COLO829 (cell line): ENCODE data around the gene HOXC6.

Experiments
- DNase-seq: peaks from one replicate; pipeline ENCODE4 v3.0.0; 2012; ENCODE audit warnings: low spot score

HOXC6 gene

DNA sequence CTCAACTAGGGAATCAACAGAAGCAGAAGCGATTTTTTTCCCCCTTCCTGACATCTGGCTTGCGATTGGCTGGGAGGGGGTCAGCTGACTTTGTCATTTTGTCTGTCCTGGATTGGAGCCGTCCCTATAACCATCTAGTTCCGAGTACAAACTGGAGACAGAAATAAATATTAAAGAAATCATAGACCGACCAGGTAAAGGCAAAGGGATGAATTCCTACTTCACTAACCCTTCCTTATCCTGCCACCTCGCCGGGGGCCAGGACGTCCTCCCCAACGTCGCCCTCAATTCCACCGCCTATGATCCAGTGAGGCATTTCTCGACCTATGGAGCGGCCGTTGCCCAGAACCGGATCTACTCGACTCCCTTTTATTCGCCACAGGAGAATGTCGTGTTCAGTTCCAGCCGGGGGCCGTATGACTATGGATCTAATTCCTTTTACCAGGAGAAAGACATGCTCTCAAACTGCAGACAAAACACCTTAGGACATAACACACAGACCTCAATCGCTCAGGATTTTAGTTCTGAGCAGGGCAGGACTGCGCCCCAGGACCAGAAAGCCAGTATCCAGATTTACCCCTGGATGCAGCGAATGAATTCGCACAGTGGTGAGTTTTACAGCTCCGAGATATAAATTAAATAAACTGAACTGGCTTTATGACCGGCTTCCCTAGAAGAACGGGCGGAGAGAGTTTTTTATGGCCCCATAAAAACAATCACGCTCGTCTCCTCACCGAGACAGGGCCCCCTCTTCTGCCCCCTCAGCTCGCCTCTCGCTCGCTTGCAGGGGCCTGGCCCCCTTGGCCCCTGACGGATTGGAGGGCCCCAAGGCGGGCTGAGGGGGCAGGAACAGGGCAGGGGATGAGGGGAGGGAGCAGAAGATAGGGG, at the start of gene HOXC6:
Gene HOXC6 (plus strand): TSS at position 127 of the 888 bp plus-strand sequence. CDS start 82 bp downstream, at position 209.
- DNase-seq = no peak

DNA sequence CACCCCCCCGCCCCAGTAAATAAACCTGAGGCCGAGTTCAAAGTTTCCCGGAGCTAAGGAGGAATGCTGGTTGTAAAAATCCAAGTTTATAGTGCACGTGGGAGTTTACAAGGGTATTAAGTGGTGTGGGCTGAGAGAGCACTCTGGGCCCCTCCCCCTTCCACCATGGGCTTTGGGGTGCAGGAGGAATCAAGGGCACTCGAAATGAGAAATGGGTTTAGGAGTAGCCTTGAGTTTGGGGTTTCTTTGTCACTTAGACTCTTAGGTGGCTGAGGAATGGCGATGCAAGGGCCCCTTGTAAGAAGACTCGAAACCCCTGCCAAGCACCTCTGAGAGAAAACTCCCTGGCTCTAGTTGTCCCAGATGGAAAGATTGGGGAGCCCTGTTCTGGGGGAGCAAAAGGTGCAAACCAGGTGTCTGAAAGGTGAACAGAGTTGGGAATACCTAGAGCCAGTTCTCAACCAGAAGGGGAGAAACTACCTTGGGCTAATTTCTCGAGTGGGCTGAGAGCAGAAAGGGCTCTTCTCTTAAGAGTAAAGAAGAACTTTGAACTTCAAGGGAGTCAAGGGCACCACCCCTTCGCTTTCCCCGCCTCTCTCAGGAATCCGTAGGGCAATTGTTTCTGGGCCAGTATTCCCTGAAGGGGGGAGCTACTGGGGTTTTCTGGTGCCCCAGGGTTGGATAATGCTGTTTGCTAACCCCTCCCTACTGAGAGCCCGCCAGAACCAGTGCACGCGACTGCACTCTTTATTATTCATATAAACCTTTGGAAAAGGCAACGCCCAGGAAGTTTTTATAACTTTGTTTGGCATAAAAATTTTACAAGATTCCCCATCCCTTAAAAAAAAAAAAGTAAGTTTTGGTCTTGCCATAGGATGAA, 49.5 kb upstream of the HOXC6 start:
- DNase-seq = no peak

DNA sequence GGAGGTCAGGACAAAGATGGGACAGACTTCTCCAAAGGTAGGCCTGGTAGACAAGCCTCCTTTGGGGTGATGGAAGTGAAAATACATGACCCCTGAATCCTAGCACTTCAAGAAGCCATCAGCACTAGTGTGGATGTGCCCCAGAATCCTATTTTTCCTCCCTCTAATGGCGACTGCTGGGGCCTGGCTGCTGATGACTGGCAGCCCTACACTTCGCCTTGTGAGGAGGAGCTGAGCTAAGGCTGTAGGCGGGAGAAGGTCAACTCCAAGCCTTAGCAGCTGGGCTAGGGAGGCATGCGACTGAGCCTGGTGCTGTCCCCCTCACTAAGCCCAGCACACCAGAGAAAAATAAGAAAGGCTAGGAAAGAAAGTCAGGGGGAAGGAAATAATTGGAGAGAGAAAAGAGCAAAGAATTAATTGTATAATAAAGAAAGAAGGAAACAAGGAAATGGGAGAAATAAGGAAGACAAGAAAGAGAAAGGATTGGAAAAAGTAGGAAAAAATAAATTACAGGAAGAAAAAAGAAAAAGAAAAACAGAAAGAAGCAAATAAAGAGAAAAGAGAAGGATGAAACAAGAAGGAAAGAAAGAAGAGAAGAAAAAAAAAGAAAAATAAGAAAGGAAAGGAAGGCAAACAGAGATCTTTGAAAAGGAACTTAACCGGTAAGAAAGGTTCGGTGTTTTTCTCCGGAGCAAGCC, 48.0 kb upstream of the HOXC6 start:
- DNase-seq = no peak

DNA sequence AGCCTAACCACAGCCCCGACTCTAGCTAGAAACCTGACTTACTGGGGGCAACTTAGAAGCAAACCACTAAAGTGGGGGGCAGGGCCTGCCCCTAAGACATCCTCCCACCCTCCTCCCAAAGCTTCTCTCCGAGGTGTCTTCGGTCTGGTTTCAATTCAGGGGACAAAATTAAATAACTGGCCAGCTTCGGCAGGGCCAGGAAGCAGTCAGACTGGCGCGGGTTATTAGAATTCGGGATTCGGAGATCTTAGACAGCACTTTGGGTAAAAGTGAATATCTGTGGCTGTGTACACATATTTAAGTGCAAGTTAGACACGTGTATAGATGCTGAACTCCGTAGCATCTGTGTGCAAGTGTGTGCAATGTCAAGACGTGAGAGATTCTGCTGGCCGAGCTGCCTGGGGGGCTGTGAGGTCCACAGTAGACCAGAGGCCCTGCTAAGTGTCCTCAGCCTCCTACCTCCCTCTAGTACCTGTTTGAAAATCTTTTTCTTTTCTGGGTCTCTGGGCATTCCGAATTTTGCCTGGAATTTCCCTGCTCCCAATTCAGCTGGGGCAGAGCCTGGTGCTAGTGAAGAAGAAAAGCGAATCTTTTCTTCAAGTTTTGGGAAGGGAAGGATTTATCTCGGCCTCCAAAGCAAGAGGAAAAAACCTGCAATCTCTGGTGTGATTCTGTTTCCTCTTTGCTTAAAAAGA, 47.3 kb upstream of the HOXC6 start:
- DNase-seq = no peak

DNA sequence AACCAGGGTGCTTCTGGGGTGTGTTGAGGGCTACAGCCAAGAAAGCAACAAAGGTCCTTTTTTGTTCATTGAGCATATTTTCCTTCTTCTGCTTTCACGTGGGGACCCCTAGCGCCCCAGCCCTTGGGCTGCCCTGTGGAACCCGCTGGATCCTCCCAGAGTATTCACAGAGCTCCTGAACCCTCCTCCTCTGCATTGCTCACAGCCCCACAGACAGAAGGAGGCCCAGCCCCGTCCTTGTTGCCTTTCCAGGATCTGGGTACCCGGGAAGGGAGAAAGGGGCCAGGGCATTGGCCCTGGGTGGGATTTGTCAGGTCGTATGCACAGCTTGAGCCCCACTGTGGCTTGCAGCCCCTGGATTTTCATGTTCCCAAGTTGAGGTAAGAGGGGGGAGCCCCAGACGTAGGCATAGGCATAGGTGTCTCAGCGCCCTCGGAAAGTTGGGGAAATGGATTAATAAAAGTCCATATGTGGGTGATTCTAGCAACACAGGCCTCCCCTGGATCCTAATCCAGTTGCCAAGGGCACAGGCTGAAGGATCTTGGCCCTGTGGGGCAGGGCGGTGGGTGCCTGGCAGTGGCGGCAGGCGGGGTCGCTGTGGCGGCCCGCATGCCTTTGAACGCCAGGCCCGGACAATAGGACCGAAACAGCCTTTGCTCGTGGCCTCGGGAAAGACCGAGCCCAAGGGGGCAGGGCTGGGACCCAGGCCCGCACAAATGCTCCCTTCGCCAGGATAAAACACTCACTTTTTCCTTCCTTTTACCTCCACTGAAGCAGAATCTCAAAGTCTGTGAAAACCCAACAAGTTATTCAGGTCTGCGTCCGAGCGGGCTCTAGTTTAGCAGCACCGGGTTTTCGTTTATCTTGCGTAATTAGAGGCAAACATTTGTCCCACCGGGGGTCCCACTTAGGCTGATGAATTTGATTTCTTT, 46.3 kb upstream of the HOXC6 start:
- DNase-seq = no peak

DNA sequence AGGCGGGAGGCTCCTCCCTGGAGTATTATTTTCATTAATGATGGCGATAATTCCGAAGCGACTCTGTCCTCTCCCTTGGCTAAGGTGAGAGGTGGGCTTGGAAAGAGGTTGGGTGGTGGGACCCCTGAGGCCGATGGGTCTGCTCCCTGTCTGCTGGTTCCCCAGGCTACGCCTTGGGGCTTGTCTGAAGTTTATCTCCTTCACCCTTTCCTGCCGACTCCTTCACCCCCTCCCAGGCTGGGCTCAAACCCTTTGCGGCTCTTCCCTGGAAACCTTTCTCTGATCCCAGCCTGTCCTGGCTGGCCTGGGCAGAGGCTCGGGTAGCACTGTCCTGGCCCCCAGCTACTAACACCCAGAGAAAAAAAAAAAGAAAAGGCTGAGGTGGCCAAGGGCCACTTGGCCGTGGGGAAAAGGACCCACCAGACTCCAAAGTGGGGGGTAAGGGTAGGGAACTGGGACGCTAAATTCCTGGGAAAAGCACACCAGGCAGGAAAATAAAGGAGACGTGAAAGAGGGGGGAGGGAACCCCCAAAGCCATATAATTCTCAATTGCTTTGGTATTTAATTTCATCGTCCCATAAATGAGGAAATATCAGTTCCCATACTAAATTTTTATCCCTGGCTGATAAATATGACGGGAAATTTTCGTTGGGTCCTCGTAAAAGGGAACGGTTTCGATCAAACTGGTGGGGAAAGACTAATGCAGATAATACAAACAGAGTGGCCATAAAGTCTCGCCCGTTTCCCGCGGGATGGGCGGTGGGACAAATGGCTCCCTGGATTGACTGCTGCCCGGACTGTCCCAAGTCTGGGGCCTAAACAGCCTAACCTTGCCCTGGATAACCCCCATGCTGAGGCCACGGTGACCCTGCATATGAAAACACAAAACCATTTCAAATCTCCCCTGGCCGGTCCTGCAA, 45.3 kb upstream of the HOXC6 start:
- no peak for DNase-seq

DNA sequence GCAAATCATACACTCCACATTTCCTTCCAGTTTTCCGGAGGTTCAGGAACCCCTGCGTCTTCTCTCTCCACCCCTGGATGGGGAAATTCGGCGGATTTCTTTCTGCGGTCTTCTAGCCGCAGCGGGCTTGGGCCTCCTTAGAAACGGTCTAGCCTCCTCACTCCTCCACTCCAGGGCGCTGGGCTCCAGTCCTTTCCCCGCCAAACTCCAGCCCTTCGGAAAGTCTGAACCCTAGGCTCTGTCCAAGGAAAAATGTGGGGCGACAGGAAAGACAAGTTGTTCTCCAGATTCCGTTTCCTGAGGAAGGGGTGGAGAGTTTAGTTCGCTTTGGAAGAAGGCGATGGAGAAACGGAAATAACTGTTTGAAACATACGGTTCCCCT, 44.7 kb upstream of the HOXC6 start:
- DNase-seq = no peak

DNA sequence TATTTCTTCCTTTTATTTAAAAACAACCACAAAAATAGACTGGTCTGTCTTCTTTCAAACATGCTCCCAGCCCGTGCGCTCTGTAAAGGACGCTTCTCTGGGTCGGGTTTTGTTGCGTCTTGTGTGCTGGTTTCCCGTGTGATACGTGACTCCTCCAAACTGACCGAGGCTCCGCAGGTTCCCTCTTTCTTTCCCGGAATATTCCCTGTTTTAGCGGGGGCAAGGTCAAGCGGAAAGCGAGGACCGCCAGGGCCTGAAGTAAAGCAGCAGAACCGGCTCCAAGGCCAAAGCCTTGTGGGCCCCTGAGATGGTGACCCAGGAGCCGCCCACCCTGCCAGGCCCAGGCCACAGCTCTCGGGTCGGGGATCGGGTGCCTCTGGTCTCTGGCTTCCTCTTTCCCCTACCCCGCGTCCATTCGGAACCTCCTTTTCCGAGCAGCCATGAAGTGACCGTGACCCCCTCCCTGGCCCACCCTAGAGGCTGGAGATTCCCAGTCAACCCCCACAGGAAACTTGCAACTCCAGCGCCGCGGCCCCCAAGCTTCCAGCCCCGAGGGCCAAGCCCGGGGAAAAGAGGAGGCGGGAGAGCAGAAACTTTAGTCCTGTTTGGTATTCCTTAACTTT, 44.2 kb upstream of the HOXC6 start:
- no peak for DNase-seq

DNA sequence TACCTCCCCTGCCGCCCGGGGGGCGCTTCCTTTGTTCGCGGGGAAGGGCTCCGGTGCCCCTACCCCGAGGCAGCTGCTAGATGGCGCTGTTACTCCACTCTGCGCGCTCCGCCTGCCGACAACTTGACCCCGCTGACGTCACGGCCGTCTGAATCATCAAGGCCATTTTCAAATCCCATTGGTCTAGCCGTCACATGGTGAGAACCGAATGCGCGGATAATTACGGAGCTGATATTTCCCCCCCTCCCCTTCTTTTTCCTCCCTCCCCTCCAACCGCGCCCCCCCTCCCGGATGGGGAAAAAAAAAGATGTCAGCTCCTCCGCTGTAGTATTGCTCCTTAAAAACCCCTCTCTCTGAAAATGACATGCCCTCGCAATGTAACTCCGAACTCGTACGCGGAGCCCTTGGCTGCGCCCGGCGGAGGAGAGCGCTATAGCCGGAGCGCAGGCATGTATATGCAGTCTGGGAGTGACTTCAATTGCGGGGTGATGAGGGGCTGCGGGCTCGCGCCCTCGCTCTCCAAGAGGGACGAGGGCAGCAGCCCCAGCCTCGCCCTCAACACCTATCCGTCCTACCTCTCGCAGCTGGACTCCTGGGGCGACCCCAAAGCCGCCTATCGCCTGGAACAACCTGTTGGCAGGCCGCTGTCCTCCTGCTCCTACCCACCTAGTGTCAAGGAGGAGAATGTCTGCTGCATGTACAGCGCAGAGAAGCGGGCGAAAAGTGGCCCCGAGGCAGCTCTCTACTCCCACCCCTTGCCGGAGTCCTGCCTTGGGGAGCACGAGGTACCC, 43.1 kb upstream of the HOXC6 start, which contains the start of gene HOXC10:
Gene HOXC10 (plus strand): TSS at position 246 of the 791 bp plus-strand sequence. CDS start 114 bp downstream, at position 360.
- DNase-seq = peak; percentile 93

DNA sequence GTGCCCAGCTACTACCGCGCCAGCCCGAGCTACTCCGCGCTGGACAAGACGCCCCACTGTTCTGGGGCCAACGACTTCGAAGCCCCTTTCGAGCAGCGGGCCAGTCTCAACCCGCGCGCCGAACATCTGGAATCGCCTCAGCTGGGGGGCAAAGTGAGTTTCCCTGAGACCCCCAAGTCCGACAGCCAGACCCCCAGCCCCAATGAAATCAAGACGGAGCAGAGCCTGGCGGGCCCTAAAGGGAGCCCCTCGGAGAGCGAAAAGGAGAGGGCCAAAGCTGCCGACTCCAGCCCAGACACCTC, 42.6 kb upstream of the HOXC6 start:
- no peak for DNase-seq

DNA sequence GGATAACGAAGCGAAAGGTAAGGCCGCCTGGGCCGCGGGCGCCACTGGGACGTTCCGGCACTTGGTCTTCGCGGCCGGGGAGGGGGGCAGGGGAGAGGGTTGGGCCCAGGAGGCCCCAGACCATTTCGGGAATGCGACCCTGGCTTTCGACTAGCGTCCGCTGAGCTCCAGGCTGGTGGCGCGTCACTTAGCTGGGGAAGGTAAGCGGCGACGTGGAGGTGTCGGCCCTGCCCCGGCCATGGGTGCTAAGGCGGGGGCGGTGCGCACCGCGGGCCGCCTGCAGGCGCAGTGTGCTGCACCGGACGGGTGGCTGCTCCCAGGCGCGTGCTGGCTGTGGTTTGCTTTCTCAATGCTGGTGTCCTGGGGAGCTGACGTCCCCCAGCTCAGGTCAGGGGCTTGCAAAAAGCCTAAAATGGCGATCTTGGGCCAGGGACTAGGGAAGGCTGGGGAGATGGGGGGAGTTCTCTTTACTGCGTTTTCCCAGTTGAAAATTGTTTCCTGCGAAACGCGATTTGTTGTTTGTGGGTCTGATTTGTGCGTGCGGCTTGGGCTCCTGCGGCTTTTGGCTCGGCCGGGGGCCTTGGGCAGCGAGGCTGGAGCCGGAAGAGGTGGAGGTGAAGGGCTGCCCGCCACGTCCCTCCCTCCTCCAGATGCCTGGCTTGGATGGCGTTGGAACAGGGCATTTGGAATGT, 42.1 kb upstream of the HOXC6 start:
- no peak for DNase-seq

DNA sequence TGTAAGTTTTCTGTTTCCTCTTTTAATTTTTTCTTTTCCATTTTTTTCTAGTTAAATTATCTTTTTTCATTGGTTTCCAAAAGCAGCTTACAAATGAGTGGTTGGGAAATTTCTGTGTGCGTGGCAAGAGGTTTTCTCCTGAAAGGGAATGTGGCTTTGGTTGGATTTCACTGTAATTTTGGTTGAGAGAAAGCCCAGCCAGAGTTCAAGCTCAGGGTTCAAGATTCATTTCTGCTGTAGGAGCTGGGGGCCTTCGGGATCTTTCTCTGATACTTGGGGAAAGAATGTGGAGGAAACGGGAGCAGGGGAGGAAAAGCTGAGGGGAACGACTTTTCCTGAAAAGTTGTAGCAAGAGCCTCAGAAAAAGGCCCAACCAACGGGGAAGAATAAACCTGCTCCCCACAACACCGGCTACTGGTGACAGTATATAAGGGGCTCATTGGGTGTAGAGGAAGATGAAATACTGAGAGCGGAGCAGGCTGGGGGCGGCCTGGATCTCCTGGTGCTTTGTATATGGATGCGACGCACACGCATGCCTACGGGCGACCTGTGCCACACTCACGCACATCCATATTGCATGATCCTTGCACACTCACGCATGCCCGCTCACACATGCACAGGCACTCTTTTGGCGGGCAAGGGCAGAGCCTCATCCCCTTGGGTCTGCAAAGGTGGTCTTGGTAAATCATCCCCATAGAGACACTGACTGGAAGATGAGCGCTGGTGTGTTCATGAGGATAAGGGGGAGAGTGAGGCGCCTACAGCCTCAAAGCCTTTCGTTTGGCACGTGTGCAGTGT, 41.4 kb upstream of the HOXC6 start:
- DNase-seq = no peak

DNA sequence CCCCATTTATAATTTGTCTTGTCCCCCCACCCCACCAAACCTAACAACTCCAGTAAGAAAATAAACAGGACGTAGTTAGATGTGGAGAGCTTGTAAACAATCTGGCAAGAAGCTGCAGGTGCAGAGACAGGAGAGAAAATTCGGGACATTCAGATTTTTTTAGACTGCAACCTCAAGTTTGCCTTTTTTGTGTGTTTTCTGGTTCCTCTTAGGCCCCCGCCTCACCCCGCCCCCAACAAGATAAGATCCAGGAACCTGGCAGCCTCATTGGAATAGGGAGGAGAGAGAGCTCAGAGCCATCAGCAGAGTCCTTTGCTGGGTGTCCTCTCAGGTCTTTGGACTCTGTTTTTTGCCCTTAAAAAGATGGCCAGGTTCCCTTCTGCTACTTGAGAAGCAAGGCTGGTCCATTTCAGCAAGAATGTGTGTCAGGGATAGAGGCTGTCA, 40.4 kb upstream of the HOXC6 start:
- no peak for DNase-seq

DNA sequence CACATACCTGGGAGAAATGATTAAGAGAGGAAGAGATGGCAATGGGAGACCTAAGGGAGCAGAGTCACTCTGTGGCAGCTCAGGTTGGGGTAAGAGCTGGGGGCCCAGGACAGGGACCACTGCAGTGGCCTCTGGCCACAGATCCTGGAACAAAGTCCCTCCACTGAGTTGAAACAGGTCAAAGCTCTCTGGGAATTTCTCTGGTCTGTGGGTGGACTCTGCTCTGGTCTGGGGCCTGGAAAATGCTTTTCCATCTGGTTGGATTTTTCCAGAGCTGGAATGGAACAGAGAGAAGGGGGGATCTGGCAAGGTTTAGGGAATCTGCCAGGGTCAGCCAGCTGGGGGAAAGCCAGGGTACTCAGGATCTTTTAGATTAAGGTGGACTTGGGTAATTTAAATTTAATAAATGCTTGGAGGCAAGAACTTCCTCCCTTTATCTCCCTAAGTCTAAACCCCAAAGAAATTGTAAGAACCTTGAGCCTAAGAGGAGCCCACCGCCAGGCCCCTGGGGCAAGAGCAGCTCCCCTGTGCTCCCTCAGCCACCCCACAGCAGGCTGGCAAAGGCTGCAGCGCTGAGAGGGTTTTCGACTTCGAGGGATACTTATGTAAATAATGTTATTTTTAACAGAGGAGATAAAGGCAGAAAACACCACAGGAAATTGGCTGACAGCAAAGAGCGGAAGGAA, 39.6 kb upstream of the HOXC6 start:
- DNase-seq = no peak

DNA sequence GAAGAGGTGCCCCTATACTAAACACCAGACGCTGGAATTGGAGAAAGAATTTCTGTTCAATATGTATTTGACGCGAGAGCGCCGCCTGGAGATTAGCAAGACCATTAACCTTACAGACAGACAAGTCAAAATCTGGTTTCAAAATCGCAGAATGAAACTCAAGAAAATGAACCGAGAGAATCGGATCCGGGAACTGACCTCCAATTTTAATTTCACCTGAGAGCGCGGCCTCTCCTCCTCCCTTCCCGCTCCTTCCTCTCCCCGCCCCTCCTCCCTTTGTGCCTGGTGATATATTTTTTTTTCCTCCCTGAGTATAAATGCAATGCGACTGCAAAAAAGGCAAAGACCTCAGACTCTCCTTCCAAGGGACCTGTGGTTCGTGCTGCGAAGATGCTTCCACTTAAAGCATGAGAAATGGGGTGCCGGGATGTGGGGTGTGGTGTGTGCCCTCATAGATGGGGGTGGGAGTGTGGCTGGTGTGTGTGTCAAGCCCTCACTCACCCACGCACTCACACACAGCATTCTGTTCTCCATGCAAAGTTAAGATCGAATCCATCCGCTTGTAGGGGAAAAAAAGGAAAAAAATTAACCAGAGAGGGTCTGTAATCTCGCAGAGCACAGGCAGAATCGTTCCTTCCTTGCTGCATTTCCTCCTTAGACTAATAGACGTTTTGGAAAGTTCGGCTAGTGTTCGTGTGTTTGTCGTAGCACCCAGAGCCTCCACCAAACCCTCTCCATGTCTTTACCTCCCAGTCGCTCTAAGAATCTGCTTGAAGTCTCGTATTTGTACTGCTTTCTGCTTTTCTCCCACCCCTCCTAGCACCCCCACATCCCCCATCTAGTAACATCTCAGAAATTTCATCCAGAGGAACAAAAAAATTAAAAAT, 38.8 kb upstream of the HOXC6 start:
- DNase-seq = peak; percentile 45
